HCT116 (cell line): ENCODE data around the gene GLI3. TPM values are rescaled to one million over a fixed set of nuclear protein-coding genes. Genes with fewer than 3 reads are reported as not detected.

ENCODE experiments used
- ATAC-seq: fragments of 200-7000 bp; cut with Tn5 transposase; 2 replicates; pipeline ENCODE4 v1.9.1; 2020; ENCODE audit warnings: mild to moderate bottlenecking, moderate library complexity
- BruUV-seq: library from RNA; stranded (reverse); fragments of 400-500 nt; replicated peaks from 2 replicates; lab custom pipeline; 2021; lab: Mats Ljungman, UMichigan
- CTCF ChIA-PET: fragments of 300-600 bp; sonication (Branson Sonifier 250); formaldehyde crosslinking; loops from one replicate; lab custom pipeline; 2021; ENCODE audit warnings: antibody characterized with exemption; lab: Charles Lee
- POLR2A ChIA-PET: fragments of 300-600, 350-600 bp; sonication (Branson Sonifier 250); formaldehyde crosslinking; loops from one replicate; lab custom pipeline; 2021; ENCODE audit warnings: antibody characterized with exemption; lab: Charles Lee
- RAD21 ChIA-PET, 2 experiments: fragments of 300-600 bp; sonication (Branson Sonifier 250); formaldehyde crosslinking; loops; one replicate each; lab custom pipeline; 2023; ENCODE audit warnings: low total read pairs in 2 of 2; ENCODE audit not compliant: uncharacterized antibody in 2 of 2, unreplicated experiment in 2 of 2, low non-redundant PET in 1 of 2; lab: Charles Lee
- DNase-seq: peaks from one replicate; pipeline ENCODE4 v3.0.0-alpha.2; 2010; ENCODE audit warnings: low read depth, low spot score
- H2AFZ ChIP-seq: fragments of 200-600 bp; shearing (Covaris generic), sonication (generic); 2 replicates; pipeline ENCODE4 v1.6.1; 2017; ENCODE audit warnings: low read depth, mixed run types, mixed read lengths, antibody characterized with exemption, low read length; ENCODE audit not compliant: poor library complexity, severe bottlenecking
- H3K27ac ChIP-seq: 2 replicates; pipeline ENCODE4 v1.5.1; 2012; ENCODE audit warnings: low read depth, low read length
- H3K27me3 ChIP-seq: fragments of 200-600 bp; sonication (generic); 2 replicates; pipeline ENCODE4 v1.6.1; 2016; ENCODE audit warnings: mixed run types, low read length, mixed read lengths; ENCODE audit not compliant: insufficient read depth
- H3K36me3 ChIP-seq, 2 experiments: fragments of 200-500 bp in 1 of 2; fragments of 200-600 bp in 1 of 2; sonication (Bioruptor generic) in 1 of 2; sonication (generic) in 1 of 2; 2 replicates each; pipeline versions ENCODE4 v1.5.1 to v1.6.1; 2014 to 2016; ENCODE audit warnings: low read length in 2 of 2, inconsistent platforms in 1 of 2, mixed read lengths in 1 of 2, mixed run types in 1 of 2; ENCODE audit not compliant: insufficient read depth in 2 of 2, control insufficient read depth in 1 of 2
- H3K4me1 ChIP-seq, 2 experiments: fragments of 200-600 bp in 1 of 2; sonication (generic) in 1 of 2; 2 replicates each; pipeline versions ENCODE4 v1.5.1 to v1.6.1; 2012 to 2017; ENCODE audit warnings: low read length in 2 of 2, inconsistent platforms in 1 of 2, mild to moderate bottlenecking in 1 of 2, mixed read lengths in 1 of 2, mixed run types in 1 of 2, moderate library complexity in 1 of 2; ENCODE audit not compliant: insufficient read depth in 2 of 2, control insufficient read depth in 1 of 2
- H3K4me2 ChIP-seq: fragments of 200-600 bp; sonication (generic); 2 replicates; pipeline ENCODE4 v1.6.1; 2017; ENCODE audit warnings: mixed run types, low read length, mixed read lengths
- H3K4me3 ChIP-seq, 2 experiments: fragments of 200-600 bp in 1 of 2; sonication (generic) in 1 of 2; replicated peaks in 1 of 2; 2 replicates each; pipeline ENCODE4 v1.5.1; 2011 to 2016; ENCODE audit warnings: low read length in 2 of 2, control low read depth in 1 of 2, low read depth in 1 of 2, mild to moderate bottlenecking in 1 of 2, mixed read lengths in 1 of 2, mixed run types in 1 of 2
- H3K79me2 ChIP-seq: fragments of 200-600 bp; sonication (generic); 2 replicates; pipeline ENCODE4 v1.6.1; 2017; ENCODE audit warnings: mild to moderate bottlenecking, mixed run types, low read length, moderate library complexity, mixed read lengths; ENCODE audit not compliant: insufficient read depth
- H3K9ac ChIP-seq: fragments of 200-600 bp; sonication (generic); 2 replicates; pipeline ENCODE4 v1.6.1; 2016; ENCODE audit warnings: low read length, mixed read lengths
- H3K9me2 ChIP-seq: fragments of 200-600 bp; sonication (generic), shearing (Covaris generic); 2 replicates; pipeline ENCODE4 v1.6.1; 2017; ENCODE audit warnings: mixed run types, mild to moderate bottlenecking, moderate library complexity; ENCODE audit not compliant: insufficient read depth
- H3K9me3 ChIP-seq, 2 experiments: fragments of 200-500 bp in 1 of 2; fragments of 200-600 bp in 1 of 2; sonication (Bioruptor generic) in 1 of 2; sonication (generic) in 1 of 2; 2 replicates each; pipeline ENCODE4 v1.6.1; 2014 to 2017; ENCODE audit warnings: low read length in 2 of 2, mixed read lengths in 2 of 2, inconsistent platforms in 1 of 2, low read depth in 1 of 2, mild to moderate bottlenecking in 1 of 2, mixed run types in 1 of 2, moderate library complexity in 1 of 2; ENCODE audit not compliant: control insufficient read depth in 1 of 2, insufficient read depth in 1 of 2
- H4K20me1 ChIP-seq: fragments of 200-600 bp; sonication (generic), shearing (Covaris generic); 2 replicates; pipeline ENCODE4 v1.6.1; 2017; ENCODE audit warnings: mixed run types, mild to moderate bottlenecking, moderate library complexity; ENCODE audit not compliant: insufficient read depth
- ATF3 ChIP-seq: IDR thresholded peaks from 2 replicates; pipeline ENCODE4 v1.6.1; 2012
- CBX3 ChIP-seq: IDR thresholded peaks from 2 replicates; pipeline ENCODE4 v1.6.1; 2012; ENCODE audit warnings: low read depth
- CEBPB ChIP-seq: IDR thresholded peaks from 2 replicates; pipeline ENCODE4 v1.6.1; 2012; ENCODE audit warnings: low read depth
- CTCF ChIP-seq, 3 experiments: fragments of 200-600 bp in 1 of 3; sonication (generic) in 1 of 3; IDR thresholded peaks in 2 of 3; conservative IDR thresholded peaks in 1 of 3; 2 replicates each; pipeline ENCODE4 v1.5.1; 2012 to 2017; ENCODE audit warnings: low read depth in 2 of 3, low read length in 2 of 3, antibody characterized with exemption in 1 of 3, borderline replicate concordance in 1 of 3, control low read depth in 1 of 3, mild to moderate bottlenecking in 1 of 3, mixed read lengths in 1 of 3, mixed run types in 1 of 3, moderate library complexity in 1 of 3; ENCODE audit not compliant: insufficient read depth in 1 of 3
- ELF1 ChIP-seq: IDR thresholded peaks from 2 replicates; pipeline ENCODE4 v1.6.1; 2012; ENCODE audit warnings: low read depth, borderline replicate concordance
- FOSL1 ChIP-seq: IDR thresholded peaks from 2 replicates; pipeline ENCODE4 v1.6.1; 2012; ENCODE audit warnings: low read depth
- JUND ChIP-seq: IDR thresholded peaks from 2 replicates; pipeline ENCODE4 v1.6.1; 2012
- MAX ChIP-seq: IDR thresholded peaks from 2 replicates; pipeline ENCODE4 v1.6.1; 2012
- TCF7L2 ChIP-seq: IDR thresholded peaks from 2 replicates; pipeline ENCODE4 v1.7.0; 2011; ENCODE audit warnings: borderline replicate concordance, inconsistent platforms; ENCODE audit not compliant: insufficient read depth, insufficient read length; ENCODE audit errors: extremely low read depth
- YY1 ChIP-seq: IDR thresholded peaks from 2 replicates; pipeline ENCODE4 v1.6.1; 2011; ENCODE audit warnings: low read length, low read depth, moderate library complexity, mild to moderate bottlenecking; ENCODE audit not compliant: insufficient replicate concordance; ENCODE audit errors: extremely low read depth
- ZFX ChIP-seq: fragments of 450-650 bp; IDR thresholded peaks from 2 replicates; pipeline ENCODE4 v1.6.1; 2017
- ZNF274 ChIP-seq: fragments of 200-500 bp; sonication (Bioruptor generic); IDR thresholded peaks from 2 replicates; pipeline ENCODE4 v1.6.1; 2014; ENCODE audit warnings: mild to moderate bottlenecking, low read depth, low read length, inconsistent platforms
- intact Hi-C: fragments of 100-400 bp; cut with micrococcal nuclease; formaldehyde crosslinking; loops from 2 replicates; pipeline ENCODE4 v1.10.0; 2022
- total RNA-seq: library from RNA; stranded (reverse); gene quantifications from one replicate; pipeline ENCODE4 v1.2.1, GENCODE V29; 2021; ENCODE audit not compliant: unreplicated experiment

The GLI3 gene
- total RNA-seq, 1 experiment from 2014 or later, result 0.07 TPM

- TF ChIP-seq ELF1, result no peak
- TF ChIP-seq FOSL1, result no peak
- TF ChIP-seq ZNF274, result no peak
- no peak for TF ChIP-seq JUND
- no peak for TF ChIP-seq ATF3
- no peak for TF ChIP-seq CEBPB
- no peak for TF ChIP-seq CBX3
- TF ChIP-seq MAX, result no peak
- TF ChIP-seq YY1, result no peak
- no peak for TF ChIP-seq CTCF (IDR thresholded peaks at IDR 0.05 in 2 of 3, conservative IDR thresholded peaks at IDR 0.05 in 1 of 3; ENCODE audit: borderline replicate concordance in 1 of 3, insufficient read depth in 1 of 3, low read depth in 2 of 3, low read length in 2 of 3)
- TF ChIP-seq TCF7L2, result no peak
- TF ChIP-seq ZFX, result no peak
- H3K4me3 ChIP-seq, result no peak overlapping the region
- H3K27ac ChIP-seq, result no peak overlapping the region
- ChIA-PET CTCF (no interaction called here), RAD21 (no interaction called here), POLR2A (no interaction called here)
- H4K20me1 ChIP-seq, result no peaks in the 10 kb centered on the region
- H3K9me3 ChIP-seq, result no peaks in the 10 kb centered on the region
- H3K79me2 ChIP-seq, result no peaks in the 10 kb centered on the region
- intact Hi-C loops, result no loop called here
- no peak overlapping the region for H3K9ac ChIP-seq
- DNase-seq (no peak), ATAC-seq (no peak)
- H3K4me1 ChIP-seq, result no peaks in the 10 kb centered on the region
- BruUV-seq, result no TSS peak
- H3K36me3 ChIP-seq, result no peaks in the 10 kb centered on the region
- no peak overlapping the region for H2AFZ ChIP-seq
- no peak overlapping the region for H3K4me2 ChIP-seq
- H3K9me2 ChIP-seq, result no peaks in the 10 kb centered on the region
- 0 out of 2 replicates have a peak, but pooled peaks cover 7% of the 10 kb centered on the region for H3K27me3 ChIP-seq
Measured at GRCh38 chr7:41984888-41985287, 252.1 kb downstream of the GLI3 start.
